ENCODE data around the gene ZNF765.

DNA sequence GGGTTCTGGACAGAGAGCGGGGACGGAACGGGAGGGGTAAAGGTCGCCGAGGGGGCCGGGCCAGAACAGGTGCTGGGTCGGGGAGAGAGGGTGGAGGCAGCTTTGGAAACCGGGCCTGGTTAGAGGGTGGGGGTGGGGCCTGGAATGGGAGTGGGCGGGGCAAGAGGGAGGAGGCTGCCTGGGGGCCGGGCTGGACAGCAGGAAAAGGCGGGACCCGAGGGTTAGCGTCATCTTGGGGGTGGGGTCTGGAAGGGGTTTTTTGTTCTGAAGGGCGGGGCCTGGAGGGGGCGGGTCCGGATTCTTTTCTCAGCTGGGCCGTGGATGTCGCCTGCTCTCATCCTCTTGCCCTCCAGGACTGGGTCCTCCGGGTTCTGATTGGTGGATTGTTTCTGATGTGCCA, 68.3 kb downstream of the ZNF765 start:
- TF ChIP-seq, protein P1, sequence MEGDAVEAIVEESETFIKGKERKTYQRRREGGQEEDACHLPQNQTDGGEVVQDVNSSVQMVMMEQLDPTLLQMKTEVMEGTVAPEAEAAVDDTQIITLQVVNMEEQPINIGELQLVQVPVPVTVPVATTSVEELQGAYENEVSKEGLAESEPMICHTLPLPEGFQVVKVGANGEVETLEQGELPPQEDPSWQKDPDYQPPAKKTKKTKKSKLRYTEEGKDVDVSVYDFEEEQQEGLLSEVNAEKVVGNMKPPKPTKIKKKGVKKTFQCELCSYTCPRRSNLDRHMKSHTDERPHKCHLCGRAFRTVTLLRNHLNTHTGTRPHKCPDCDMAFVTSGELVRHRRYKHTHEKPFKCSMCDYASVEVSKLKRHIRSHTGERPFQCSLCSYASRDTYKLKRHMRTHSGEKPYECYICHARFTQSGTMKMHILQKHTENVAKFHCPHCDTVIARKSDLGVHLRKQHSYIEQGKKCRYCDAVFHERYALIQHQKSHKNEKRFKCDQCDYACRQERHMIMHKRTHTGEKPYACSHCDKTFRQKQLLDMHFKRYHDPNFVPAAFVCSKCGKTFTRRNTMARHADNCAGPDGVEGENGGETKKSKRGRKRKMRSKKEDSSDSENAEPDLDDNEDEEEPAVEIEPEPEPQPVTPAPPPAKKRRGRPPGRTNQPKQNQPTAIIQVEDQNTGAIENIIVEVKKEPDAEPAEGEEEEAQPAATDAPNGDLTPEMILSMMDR (IDR thresholded peaks at IDR 0.05; ENCODE audit: poor library complexity, severe bottlenecking), result no peak
- TF ChIP-seq, protein P2, sequence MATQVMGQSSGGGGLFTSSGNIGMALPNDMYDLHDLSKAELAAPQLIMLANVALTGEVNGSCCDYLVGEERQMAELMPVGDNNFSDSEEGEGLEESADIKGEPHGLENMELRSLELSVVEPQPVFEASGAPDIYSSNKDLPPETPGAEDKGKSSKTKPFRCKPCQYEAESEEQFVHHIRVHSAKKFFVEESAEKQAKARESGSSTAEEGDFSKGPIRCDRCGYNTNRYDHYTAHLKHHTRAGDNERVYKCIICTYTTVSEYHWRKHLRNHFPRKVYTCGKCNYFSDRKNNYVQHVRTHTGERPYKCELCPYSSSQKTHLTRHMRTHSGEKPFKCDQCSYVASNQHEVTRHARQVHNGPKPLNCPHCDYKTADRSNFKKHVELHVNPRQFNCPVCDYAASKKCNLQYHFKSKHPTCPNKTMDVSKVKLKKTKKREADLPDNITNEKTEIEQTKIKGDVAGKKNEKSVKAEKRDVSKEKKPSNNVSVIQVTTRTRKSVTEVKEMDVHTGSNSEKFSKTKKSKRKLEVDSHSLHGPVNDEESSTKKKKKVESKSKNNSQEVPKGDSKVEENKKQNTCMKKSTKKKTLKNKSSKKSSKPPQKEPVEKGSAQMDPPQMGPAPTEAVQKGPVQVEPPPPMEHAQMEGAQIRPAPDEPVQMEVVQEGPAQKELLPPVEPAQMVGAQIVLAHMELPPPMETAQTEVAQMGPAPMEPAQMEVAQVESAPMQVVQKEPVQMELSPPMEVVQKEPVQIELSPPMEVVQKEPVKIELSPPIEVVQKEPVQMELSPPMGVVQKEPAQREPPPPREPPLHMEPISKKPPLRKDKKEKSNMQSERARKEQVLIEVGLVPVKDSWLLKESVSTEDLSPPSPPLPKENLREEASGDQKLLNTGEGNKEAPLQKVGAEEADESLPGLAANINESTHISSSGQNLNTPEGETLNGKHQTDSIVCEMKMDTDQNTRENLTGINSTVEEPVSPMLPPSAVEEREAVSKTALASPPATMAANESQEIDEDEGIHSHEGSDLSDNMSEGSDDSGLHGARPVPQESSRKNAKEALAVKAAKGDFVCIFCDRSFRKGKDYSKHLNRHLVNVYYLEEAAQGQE (IDR thresholded peaks at IDR 0.05; ENCODE audit: borderline replicate concordance), result no peak
- TF ChIP-seq RAD21 (conservative IDR thresholded peaks at IDR 0.05), result no peak
- TF ChIP-seq TAF1 (IDR thresholded peaks at IDR 0.05; ENCODE audit: low read depth), result no peak
- no peak for TF ChIP-seq POLR2AphosphoS5 (IDR thresholded peaks at IDR 0.05)

All from neural cell (in vitro differentiated cells).